Bronchial epithelial cell (primary cell): ENCODE results near the gene MAPKAPK2. TPM values are rescaled to one million over a fixed set of nuclear protein-coding genes. Genes with fewer than 3 reads are reported as not detected.

Experiments used
- DNase-seq: peaks from one replicate; pipeline ENCODE4 v3.0.0-alpha.2; 2010; ENCODE audit warnings: low read depth
- FAIRE-seq: peaks from 2 replicates; lab custom pipeline; 2011; peaks lifted over from hg19 to GRCh38; lab: Jason Lieb, UNC
- H3K27me3 ChIP-seq: 2 replicates; pipeline ENCODE4 v1.5.1; 2011; ENCODE audit warnings: low read length; ENCODE audit not compliant: control insufficient read depth, insufficient read depth
- H3K36me3 ChIP-seq: 2 replicates; pipeline ENCODE4 v1.5.1; 2011; ENCODE audit warnings: low read length; ENCODE audit not compliant: control insufficient read depth, insufficient read depth
- H3K4me3 ChIP-seq: 2 replicates; pipeline ENCODE4 v1.5.1; 2011; ENCODE audit warnings: mild to moderate bottlenecking, low read depth, low read length, control low read depth
- CTCF ChIP-seq: IDR thresholded peaks from 2 replicates; pipeline ENCODE4 v1.5.1; 2011; ENCODE audit warnings: mild to moderate bottlenecking, moderate library complexity, low read length, control low read depth, inconsistent platforms; ENCODE audit not compliant: insufficient read depth, severe bottlenecking
- total RNA-seq: library from RNA; depleted of rRNA; stranded (reverse); fragments of >200 nt; gene quantifications from 2 replicates; pipeline ENCODE4 v1.2.1, GENCODE V29; 2014

MAPKAPK2 gene
- total RNA-seq, 1 donor from 2014 or later, result 23.2 TPM

GRCh38 chr1:206709772-206710459, 25.2 kb downstream of the MAPKAPK2 start:
- peak; percentile 95 for DNase-seq
- FAIRE-seq, result no peak
- TF ChIP-seq CTCF, result no peak

GRCh38 chr1:206710460-206710823, 25.7 kb downstream of the MAPKAPK2 start:
- DNase-seq, result no peak
- no peak for TF ChIP-seq CTCF
- Histone ChIP-seq H3K27me3 (no peaks in the 10 kb centered on the region), H3K4me3 (no peak overlapping the region), H3K36me3 (no peaks in the 10 kb centered on the region)
- no peak for FAIRE-seq

More at GRCh38 chr1:206709772-206710459, 25.2 kb downstream of the MAPKAPK2 start:
- Histone ChIP-seq H3K4me3 (no peak overlapping the region), H3K36me3 (no peaks in the 10 kb centered on the region), H3K27me3 (no peaks in the 10 kb centered on the region)

GRCh38 chr1:206713070-206713469, 28.4 kb downstream of the MAPKAPK2 start:
- no peak for TF ChIP-seq CTCF
- no peak for FAIRE-seq
- no peak overlapping the region for H3K4me3 ChIP-seq

GRCh38 chr1:206713910-206714312, 29.2 kb downstream of the MAPKAPK2 start:
- no peaks in the 10 kb centered on the region for H3K36me3 ChIP-seq
- no peak for DNase-seq
- TF ChIP-seq CTCF, result no peak
- no peak for FAIRE-seq
- H3K4me3 ChIP-seq, result no peak overlapping the region
- no peaks in the 10 kb centered on the region for H3K27me3 ChIP-seq

More at GRCh38 chr1:206713070-206713469, 28.4 kb downstream of the MAPKAPK2 start:
- no peaks in the 10 kb centered on the region for H3K27me3 ChIP-seq
- H3K36me3 ChIP-seq, result no peaks in the 10 kb centered on the region
- no peak for DNase-seq

GRCh38 chr1:206714331-206715058, 29.8 kb downstream of the MAPKAPK2 start:
- DNase-seq, result peak; percentile 72

More at GRCh38 chr1:206714331-206715058, 29.8 kb downstream of the MAPKAPK2 start:
- Histone ChIP-seq H3K27me3 (no peaks in the 10 kb centered on the region), H3K36me3 (no peaks in the 10 kb centered on the region), H3K4me3 (no peak overlapping the region)
- no peak for FAIRE-seq
- TF ChIP-seq CTCF, result no peak
